GM04504 (cell line): ENCODE measurements around the gene OR51T1.
A peak's percentile ranks its signal among the peaks of the same experiment; 100 is the strongest.
"Not testable (repeated sequence)": the region's sequence is repeated elsewhere in the genome, so short reads cannot be mapped to it uniquely, and the experiment has no call there.

ENCODE experiments used
- DNase-seq: peaks from one replicate; pipeline ENCODE4 v3.0.0-alpha.2; 2012; ENCODE audit warnings: low read depth

The OR51T1 gene, protein sequence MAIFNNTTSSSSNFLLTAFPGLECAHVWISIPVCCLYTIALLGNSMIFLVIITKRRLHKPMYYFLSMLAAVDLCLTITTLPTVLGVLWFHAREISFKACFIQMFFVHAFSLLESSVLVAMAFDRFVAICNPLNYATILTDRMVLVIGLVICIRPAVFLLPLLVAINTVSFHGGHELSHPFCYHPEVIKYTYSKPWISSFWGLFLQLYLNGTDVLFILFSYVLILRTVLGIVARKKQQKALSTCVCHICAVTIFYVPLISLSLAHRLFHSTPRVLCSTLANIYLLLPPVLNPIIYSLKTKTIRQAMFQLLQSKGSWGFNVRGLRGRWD

DNA sequence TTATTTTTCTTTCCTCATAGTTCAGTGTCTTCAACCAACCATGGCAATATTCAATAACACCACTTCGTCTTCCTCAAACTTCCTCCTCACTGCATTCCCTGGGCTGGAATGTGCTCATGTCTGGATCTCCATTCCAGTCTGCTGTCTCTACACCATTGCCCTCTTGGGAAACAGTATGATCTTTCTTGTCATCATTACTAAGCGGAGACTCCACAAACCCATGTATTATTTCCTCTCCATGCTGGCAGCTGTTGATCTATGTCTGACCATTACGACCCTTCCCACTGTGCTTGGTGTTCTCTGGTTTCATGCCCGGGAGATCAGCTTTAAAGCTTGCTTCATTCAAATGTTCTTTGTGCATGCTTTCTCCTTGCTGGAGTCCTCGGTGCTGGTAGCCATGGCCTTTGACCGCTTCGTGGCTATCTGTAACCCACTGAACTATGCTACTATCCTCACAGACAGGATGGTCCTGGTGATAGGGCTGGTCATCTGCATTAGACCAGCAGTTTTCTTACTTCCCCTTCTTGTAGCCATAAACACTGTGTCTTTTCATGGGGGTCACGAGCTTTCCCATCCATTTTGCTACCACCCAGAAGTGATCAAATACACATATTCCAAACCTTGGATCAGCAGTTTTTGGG lies at the start of gene OR51T1:
Gene OR51T1, plus strand, starts transcription at position 41 of the 641 bp plus-strand sequence. Its CDS starts 0 bp downstream, at position 41.
- no peak for DNase-seq

DNA sequence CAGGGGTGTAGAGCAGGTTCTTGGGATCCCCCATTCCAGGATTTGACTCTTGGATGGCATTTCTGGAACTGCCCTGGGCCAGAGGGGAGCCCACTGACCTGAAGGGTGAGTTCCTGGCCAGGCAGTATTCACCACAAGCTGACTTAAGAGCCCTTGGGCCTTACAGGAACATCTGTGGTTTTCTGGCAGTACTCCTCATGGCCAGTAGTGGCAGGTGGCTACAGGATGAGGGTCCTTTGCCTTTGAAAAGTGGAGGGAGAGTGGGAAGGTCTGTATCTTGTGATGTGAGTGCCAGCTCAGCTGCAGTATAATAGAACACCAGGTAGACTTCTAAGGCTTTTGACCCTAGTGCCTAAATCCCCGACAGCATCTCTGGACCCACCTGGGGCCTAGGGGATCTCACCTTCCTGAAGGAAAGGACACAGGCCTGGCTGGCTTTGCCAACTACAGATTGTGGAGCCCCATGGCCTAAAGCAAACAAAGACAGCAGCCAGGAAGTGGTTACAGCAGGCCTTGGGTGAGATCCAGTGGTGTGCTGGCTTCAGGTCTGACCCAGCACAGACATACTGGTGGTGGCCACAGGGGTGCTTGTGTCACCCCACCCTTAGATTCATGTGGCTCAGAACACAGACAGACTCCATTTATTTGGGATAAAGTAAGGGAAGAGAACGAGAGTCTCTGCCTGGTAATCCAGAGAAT lies 41.7 kb upstream of the OR51T1 start:
- DNase-seq = no peak

GRCh38 chr11:4848908-4849532 lies 32.7 kb upstream of the OR51T1 start, which contains the start of gene OR51S1:
TSS of gene OR51S1 (minus strand) at chr11:4849208. CDS start at chr11:4849208, 0 bp downstream.
- DNase-seq = no peak

- DNase-seq = no peak
These were observed 30.7 kb upstream of the OR51T1 start for GRCh38 chr11:4851033-4851432.

GRCh38 chr11:4854286-4854685 lies 27.4 kb upstream of the OR51T1 start:
- not testable (repeated sequence) for DNase-seq

- DNase-seq = no peak
These were observed 19.1 kb upstream of the OR51T1 start for GRCh38 chr11:4862447-4863236.

DNA sequence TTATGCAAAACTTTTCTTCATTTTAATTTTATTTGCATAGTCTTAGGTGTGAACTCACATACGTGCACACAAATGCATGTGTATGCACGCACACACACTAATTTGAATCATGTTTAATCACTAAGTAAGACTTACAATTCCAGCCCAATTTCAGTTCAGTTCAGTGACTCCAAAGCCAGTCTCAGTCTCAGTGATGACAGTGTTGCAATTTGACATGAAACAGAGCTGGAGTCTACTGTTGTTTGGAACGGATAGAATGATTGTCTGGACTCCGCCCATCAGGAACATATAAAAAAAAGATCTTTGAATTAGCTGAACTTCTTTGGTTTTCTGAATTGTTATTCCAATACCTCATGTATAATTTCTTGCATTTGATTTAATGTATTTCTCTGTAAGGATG lies 17.8 kb upstream of the OR51T1 start:
- no peak for DNase-seq

- DNase-seq = no peak
These were observed 15.8 kb upstream of the OR51T1 start for GRCh38 chr11:4865855-4866254.

- no peak for DNase-seq
These were observed 512 bp upstream of the OR51T1 start for GRCh38 chr11:4881188-4881587.

DNA sequence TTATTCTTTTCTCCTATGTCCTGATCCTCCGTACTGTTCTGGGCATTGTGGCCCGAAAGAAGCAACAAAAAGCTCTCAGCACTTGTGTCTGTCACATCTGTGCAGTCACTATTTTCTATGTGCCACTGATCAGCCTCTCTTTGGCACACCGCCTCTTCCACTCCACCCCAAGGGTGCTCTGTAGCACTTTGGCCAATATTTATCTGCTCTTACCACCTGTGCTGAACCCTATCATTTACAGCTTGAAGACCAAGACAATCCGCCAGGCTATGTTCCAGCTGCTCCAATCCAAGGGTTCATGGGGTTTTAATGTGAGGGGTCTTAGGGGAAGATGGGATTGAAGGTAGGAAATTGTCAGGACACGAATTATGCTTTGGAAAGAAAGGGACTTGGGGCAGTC lies 843 bp downstream of the OR51T1 start:
- DNase-seq = no peak

GRCh38 chr11:4884361-4884760 lies 2.7 kb downstream of the OR51T1 start:
- no peak for DNase-seq

- DNase-seq = no peak
These were observed 4.5 kb downstream of the OR51T1 start for GRCh38 chr11:4886186-4886585.

DNA sequence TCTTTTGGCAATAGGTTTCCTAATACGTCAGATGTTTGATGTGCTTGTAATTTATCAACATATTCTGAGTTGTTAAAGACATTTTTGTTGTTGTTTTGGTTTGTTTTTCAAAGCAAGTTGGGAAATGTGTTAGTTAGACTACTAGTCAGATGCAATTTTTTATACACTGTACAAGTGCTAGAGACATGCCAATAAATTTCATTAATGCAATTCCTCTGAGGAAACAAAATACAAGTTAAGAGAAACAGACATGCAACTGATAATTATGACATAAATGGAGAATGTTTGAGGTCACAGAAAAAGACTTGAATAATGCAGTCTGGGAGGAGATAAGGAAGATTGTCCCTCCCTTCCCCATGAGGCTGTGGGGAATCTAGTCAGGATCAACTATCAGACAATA lies 5.9 kb downstream of the OR51T1 start:
- no peak for DNase-seq

GRCh38 chr11:4890279-4890678 lies 8.6 kb downstream of the OR51T1 start:
- DNase-seq = no peak

GRCh38 chr11:4891996-4892640 lies 10.4 kb downstream of the OR51T1 start:
- DNase-seq = peak; percentile 83

DNA sequence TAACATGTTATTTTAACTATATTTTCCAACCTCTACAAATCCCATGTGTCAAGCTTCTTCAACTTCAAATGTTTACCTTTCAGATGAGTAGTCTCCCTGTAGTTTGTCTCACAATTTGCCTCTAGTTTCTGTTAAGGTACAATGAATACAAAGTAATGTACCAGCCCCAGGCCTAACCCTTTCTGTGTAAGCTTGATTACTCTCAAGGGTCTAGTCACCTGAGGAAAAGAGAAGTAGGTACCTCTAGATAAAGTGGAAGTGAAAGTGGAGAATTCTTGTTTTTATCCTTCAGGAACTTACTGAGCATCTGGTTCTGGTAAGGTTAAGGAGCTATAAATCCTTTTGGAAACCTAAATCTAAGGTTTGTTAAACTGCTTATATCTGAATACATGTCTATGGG lies 21.8 kb downstream of the OR51T1 start, which contains the start of gene OR51A7:
Gene OR51A7, plus strand, starts transcription at position 300 of the 400 bp plus-strand sequence. CDS start 3,587 bp downstream, outside the sequence.
- no peak for DNase-seq

DNA sequence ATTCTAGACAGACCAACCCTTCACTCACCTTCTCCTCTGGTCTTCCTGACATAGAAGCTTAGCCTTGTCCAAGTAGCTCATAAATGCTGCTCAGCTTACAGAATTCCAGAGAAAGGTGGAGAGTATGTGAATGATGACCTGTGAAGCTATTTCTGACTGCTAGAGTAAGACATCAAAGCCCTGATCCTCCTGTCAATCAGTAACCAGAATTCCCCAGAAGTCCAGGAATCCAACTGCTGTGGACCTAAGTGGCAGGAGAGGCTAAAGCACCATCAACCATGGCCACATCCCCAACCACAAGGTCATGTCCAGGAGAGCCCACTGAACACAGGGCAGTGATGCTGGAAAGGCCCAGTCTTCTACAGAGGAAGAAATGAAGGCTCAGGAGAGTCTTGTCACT lies 34.9 kb downstream of the OR51T1 start:
- DNase-seq = no peak

- no peak for DNase-seq
These were observed 37.5 kb downstream of the OR51T1 start, which contains the start of gene OR51G2 for GRCh38 chr11:4919250-4919649. TSS of gene OR51G2 (minus strand) at chr11:4919350. CDS start at chr11:4915663, 3,687 bp downstream.

GRCh38 chr11:4921796-4922195 lies 40.1 kb downstream of the OR51T1 start:
- no peak for DNase-seq

DNA sequence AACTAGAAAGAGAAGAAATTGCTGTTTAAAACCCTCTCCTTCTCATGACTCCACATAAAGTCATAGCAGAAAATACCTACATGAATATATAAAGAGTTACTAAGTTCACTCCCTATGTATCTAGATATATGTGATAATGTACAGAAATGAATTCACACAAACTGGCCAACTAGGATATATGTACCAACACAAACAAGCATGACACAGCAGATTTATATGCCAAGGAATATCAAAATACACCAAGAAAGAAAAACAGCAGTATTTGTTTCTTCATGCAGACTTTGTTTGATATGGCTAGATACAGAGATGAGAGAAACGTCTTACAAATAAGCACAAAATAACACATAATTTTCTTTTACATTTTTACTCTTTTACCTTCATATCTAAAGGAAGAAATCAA lies 40.6 kb downstream of the OR51T1 start:
- DNase-seq = no peak

DNA sequence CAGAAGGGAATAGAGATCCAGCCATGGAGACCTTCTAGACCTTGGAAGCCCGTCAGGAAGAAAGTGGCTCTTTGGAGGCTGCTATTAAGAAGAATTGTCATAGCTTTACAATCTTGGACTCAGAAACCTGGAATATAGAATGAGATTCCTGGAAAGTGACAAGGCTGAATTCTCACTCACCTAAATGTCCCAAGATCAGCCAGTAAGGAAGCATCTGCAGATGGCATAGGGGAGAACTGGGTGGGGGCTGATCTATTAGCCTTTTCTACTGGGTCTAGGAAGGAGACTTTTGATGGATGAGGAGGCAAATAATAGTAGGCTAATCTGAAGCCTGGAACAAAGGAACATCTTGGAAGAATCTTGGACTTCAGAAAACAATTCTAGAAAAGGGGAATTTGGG lies 42.5 kb downstream of the OR51T1 start, which contains the start of gene OR51G1:
Gene OR51G1, minus strand, starts transcription at position 101 of the 400 bp plus-strand sequence. Its CDS starts 0 bp downstream, at position 101.
- no peak for DNase-seq
